Medulla oblongata (tissue), 1 donor: ENCODE data around the gene PXDN.

Experiments
- DNase-seq: peaks from one replicate; pipeline ENCODE4 v3.0.0-alpha.2; 2015; ENCODE audit errors: extremely low spot score

The PXDN gene

GRCh38 chr2:1663621-1664020, 80.7 kb downstream of the PXDN start:
- no peak for DNase-seq

DNA sequence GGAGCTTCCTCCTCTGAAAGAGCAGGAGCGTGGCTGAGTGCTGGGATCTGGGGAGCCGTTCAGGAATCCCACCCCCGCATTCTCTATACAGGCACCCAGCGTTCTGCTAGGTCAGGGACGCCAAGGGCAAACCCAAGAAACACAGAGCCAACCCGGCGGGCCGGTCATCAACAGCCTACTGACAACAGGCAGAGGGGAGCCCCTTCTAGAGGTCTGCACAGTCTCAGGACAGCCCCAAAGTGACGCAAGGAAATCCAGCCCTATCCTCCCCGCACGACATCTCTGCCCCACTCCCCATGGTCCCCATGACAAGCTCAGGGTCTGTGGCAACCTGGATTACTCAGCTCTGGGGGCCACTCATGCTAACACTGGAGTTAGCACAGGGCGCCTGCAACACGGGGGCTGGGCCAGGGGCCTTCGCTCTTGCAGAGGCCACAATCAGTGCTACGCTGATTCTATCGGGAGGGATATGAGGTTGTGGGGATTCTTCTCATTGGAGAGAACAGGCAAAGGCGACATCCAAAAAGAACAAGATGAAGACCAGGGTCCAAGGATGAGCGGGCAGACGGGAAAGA, 81.6 kb downstream of the PXDN start:
- no peak for DNase-seq

- no peak for DNase-seq
These were observed 82.3 kb downstream of the PXDN start for GRCh38 chr2:1661891-1662605.

DNA sequence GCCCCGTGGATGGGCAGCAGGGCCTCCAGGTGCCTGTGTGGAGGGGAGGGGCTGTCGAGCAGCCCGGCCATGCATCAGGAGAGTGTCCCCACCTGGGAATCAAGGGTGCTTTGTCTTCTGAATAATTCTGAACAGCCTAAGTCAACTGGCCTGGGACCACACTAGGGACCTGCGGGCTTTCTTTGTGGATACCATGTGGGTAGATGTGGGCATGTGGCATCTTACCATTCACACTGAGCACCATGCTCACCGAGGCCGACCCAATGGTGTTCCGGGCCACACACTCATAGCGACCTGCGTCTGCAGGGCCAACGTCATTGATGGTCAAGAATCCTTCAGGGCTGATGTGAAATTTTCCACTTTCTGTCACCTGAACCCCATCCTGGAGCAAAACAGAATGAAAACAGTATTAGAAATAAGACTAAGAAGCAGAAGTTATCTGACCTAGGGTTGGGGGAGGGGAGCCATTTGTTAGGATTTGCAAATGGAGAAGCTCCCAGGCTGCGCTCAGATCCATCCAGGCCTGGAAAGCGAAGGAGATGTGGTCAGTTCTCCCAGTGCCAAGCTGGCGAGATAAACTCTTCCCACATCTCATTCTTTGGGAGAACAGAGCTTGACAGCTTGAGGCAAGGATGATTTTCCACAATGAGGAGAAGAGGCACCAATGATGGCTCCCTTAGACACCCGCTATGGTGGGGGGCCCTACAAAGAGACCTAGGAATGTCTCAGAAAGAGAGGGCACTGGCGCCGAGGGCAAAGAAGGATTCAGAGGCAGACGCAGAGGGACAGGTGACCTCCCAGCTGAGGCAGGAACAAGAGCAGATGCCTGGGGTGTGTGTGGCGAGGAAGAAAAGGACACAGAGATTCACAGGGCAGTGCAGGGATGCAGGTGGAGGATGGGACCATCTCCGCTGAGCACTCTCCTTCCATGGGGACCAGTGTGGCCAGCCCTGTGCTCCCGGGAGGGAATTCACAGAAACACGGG, 83.4 kb downstream of the PXDN start:
- no peak for DNase-seq

DNA sequence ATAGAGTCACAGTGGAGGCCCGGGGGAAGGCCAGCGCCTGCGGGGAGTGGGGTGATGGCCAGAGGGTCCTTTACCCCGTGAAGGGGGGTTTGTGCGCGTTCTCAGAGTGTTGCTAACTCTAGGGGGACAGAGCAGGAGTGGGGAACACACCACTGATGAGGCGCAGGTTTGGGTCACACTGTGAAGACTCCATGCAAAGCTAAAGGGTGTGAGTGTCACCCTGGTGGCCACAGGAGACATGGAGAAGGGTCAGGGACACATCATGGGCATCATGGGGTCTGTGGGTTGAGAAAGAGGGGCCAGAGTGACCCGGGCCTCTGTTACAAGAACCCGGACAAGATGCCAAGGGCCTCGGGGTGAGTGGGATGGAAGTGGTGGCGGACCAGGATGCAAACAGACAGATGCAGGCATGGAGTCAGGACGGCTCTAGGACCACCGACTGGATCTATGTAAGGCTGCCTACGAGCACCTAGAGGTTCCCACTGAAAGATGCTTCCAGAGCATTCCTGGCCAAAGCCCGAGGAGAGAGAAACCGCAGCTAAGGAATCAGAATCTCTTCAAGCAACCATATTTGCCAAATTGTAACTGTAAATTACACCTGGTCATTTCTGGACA, 84.3 kb downstream of the PXDN start:
- DNase-seq, result no peak

- DNase-seq, result no peak
These were observed 85.7 kb downstream of the PXDN start for GRCh38 chr2:1658394-1659151.

- no peak for DNase-seq
These were observed 87.1 kb downstream of the PXDN start for GRCh38 chr2:1656961-1657841.

- DNase-seq, result no peak
These were observed 87.9 kb downstream of the PXDN start for GRCh38 chr2:1656326-1656960.

- DNase-seq, result no peak
These were observed 88.9 kb downstream of the PXDN start for GRCh38 chr2:1655461-1655860.

DNA sequence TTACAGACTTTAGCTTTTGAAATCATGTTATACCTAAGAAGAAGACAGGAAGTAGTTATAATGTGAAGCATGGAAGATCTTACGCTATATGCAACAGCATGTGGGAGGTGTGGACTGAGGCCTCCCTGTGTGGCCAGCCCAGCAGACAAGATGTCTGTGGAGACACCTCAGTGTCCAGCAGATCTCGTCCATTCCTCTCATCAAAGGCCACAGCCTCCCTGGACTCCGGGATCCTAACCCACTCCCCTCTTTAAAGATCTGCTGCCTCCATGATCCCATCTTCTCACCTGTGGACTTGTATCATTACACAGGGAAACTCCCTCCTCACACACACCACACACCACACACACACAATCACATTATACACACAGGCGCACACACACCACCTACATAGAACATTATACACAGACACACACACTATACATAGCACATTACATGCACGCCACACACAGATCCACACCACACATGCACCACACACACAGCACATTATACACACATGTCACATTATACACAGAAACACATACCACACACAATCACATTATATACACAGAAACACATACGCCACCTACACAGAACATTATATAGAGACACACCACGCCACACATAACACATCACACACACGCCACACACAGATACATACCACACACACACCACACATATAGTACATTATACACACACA, 89.5 kb downstream of the PXDN start:
- no peak for DNase-seq

GRCh38 chr2:1653956-1654695, 90.2 kb downstream of the PXDN start:
- DNase-seq, result no peak

GRCh38 chr2:1652034-1652790, 92.1 kb downstream of the PXDN start:
- no peak for DNase-seq

DNA sequence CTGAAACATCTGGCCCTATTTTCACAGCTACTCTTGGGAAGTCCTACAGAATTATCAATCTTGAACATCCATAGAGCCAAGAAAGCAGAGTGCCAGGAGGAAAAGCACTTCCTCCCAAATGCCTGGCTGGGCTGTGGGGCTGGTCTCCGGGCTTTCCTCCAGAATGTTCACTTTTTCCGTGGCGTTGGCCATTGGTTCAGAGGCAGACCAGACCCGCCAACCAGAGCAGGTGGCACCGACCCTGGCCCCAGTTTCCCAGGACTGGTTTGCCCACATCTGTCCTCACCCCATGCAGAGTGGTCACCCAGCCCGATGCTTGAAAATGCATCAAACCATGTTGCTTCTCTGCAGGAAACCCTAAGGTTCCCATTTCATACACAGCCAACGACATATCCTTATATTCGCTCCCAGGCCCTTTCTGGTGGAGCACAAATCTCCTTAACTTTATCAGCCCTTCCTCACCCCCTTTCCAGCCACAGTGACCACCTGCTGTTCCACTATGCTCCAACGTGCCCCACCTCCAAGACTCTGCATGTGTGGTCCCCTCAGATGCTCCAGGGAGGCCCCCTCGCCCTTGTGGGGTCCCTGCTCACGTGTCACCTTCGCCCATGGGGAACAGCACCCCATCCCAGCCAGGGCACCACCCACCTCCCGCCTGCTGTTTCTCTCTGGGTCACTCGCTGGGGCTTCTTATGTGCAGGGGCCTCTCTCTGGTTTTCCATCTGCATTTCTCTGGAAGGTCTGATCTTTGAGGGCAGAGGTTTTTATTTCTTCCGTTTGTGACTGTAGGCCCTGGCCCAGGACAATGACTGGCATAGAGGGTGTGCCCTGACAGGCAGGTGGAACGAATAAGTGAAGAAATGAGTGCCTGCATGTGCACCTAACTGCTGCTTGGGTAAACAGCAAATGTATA, 92.9 kb downstream of the PXDN start:
- DNase-seq, result no peak

- DNase-seq, result no peak
These were observed 94.0 kb downstream of the PXDN start for GRCh38 chr2:1650085-1650872.

GRCh38 chr2:1649103-1650084, 94.9 kb downstream of the PXDN start:
- no peak for DNase-seq
